Cardiac septum (tissue), 1 donor: Measurements from ENCODE around the gene MFN2. TPM values are rescaled to one million over a fixed set of nuclear protein-coding genes. Genes with fewer than 3 reads are reported as not detected.
"Not testable (repeated sequence)": the region's sequence is repeated elsewhere in the genome, so short reads cannot be mapped to it uniquely, and the experiment has no call there.

Source experiments
- DNase-seq: peaks from one replicate; pipeline ENCODE4 v3.0.0-alpha.2; 2020; ENCODE audit warnings: low spot score
- intact Hi-C: fragments of 100-400 bp; cut with DNase I; formaldehyde crosslinking; loops from one replicate; pipeline ENCODE4 v1.14.0; 2022
- total RNA-seq: library from RNA; stranded (reverse); fragmentation: NEBNext Ultra II Directional; extraction: Animal tissue kit (Norgen Biotek cat#: 25700); gene quantifications from one replicate; pipeline ENCODE4 v1.2.1, GENCODE V29; 2021
- donor health status: DM: no; HTN: no; CAD: no.

Gene MFN2
- total RNA-seq, 1 donor from 2014 or later, result 619 TPM

DNA sequence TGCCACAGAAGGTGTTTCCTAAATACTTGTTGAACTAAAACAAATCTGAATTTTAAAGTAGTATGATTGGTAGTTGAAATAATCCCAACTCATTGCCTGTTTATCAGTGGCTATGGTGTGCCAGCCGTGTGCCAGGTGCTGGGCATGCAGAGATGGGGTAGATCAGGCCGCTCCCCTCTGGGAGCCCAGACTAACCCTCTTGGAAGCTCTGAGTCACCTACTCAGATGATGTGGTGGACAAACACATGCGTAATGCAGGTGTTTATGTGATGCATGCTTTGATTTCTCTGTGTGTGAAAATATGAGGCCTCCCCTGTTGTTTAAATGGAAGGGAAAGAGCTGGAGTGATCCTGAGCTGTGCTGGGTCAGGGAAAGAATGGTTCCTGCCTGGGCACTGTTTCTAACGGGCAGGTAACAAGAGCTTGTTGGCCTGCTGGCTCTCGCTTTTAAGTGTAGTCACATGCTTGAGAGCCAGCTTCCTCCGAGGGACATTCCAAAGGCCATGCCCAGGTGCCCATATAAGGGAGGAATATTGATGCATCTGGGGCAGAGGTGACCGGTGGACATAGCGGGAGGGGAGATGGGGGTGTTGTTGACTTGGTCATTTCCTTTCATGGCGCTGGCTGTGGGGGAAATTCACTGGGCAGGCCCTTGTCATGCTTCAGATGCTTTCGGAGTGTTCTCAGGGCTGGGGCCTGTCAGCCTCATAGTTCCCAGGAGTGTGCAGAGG is 10.2 kb downstream of the MFN2 start:
- intact Hi-C loops, result loop anchor here (2.0 kb wide), 1 partner anchor 104 kb away; no protein-coding TSS in a partner anchor
- DNase-seq, result peak; percentile 85

DNA sequence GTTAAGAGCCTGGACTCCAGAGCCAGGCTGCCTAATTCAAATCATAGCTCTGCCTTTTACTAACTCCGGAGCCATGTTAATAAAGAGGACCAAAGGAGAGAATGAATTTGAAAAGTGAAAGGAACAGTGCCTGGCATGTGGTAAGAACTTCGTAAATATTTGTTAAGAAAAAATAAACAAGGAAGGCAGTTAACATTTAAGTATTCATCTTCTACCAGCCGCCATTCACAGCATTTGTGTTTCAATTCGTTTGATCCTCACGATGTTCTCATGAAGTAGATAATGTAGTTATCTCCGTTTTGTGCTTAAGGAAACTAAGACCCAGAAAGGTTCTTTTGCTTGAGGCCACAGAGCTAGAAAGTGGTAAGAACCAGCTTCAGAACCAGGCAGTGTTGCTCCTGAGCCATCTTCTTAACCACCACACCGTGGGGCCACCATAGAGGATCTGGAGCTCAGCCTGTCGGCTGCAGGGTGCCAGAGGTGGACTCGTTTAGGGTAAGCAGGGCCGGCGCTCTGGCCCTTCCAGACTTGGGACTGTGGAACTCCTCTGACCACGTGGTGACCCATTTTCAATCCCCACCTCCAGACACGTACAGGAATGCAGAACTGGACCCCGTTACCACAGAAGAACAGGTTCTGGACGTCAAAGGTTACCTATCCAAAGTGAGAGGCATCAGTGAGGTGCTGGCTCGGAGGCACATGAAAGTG is 11.9 kb downstream of the MFN2 start:
- DNase-seq, result no peak
- intact Hi-C loops, result loop anchor here (2.0 kb wide), 1 partner anchor 105 kb away; no protein-coding TSS in a partner anchor

DNA sequence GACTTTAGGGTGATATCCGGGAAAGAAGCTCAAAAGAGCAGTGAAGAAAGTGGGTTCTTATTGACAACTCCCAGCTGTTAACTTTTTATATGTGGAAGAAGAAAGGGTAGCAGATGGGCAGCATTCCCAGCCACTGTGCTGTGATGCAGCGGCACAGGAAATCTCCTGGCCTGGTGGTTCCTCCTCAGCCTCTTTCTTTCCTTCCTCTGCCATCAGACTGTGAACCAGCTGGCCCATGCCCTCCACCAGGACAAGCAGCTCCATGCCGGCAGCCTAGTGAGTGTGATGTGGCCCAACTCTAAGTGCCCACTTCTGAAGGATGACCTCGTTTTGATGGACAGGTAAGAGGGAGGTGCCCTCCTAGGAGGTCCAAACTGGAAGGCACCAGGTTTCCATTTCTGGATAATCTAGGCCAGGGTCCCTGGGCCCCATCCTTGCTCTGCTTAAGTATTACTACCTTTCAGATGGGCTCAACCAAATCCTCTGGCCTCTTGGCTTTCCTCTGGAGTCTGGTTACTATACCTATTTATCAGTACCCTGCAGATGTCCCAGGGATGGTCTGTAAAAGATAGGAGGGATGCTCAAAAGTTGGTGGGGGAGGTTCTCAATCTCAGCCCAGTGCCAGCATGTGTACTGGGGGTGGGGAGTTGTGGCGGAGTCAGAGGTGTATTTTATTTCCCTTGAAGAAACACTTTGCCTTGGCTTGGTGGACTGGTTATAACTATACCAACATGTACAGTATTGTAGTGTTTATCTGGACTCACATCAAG is 17.0 kb downstream of the MFN2 start:
- no peak for DNase-seq
- intact Hi-C loops, result no loop called here

DNA sequence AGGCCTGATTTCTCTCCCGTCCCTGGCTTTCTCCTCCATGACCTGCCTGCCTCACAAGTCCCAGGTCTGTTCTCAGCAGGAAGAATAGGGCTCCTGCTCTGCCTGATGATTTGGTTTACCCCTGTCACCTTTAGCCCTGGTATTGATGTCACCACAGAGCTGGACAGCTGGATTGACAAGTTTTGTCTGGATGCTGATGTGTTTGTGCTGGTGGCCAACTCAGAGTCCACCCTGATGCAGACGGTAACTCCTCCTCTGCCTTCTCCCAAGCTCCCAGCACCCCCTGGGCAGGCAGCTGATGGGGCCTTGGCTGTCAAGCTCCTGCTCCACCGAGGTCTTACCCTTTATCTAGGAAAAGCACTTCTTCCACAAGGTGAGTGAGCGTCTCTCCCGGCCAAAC is 18.4 kb downstream of the MFN2 start:
- DNase-seq, result no peak
- intact Hi-C loops, result no loop called here

DNA sequence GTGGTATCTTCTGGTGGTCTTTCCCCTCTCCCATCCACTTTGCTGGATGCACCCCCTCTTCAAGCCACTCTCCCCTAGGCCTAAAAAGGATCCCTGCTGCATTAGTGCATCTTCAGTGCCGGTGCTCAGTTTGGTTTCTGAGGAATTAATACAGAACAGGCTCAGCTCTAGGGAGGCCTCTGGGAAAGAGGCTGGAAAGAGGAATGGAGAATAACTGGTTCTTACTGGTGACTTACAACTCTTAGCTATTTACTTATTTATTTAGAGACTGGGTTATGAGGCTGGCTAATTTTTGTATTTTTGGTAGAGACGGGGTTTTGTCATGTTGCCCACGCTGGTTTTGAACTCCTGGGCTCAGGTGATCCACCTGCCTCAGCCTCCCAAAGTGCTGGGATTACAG is 19.0 kb downstream of the MFN2 start:
- no peak for DNase-seq
- intact Hi-C loops, result no loop called here

DNA sequence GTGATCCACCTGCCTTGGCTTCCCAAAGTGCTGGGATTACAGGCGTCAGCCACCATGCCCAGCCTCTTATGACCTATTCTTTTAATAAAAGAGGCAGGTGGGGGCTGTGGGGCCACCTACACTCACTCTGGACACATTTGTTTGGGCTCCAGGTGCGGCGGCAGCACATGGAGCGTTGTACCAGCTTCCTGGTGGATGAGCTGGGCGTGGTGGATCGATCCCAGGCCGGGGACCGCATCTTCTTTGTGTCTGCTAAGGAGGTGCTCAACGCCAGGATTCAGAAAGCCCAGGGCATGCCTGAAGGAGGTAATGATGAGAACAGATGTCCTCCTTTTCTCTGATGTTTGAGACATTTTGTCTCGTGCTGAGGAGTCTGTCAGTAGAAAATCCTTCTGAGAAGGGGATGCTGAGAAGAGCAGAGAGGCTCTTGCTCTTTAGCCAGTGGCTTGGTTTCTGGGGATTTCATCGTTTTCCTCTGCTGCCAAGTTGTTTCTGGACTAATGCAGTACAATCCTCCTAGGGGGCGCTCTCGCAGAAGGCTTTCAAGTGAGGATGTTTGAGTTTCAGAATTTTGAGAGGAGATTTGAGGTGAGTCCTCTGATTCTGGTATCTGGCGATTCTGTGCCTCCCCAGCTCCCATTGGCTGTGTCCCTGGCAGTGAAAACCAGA is 21.1 kb downstream of the MFN2 start:
- intact Hi-C loops, result no loop called here

DNA sequence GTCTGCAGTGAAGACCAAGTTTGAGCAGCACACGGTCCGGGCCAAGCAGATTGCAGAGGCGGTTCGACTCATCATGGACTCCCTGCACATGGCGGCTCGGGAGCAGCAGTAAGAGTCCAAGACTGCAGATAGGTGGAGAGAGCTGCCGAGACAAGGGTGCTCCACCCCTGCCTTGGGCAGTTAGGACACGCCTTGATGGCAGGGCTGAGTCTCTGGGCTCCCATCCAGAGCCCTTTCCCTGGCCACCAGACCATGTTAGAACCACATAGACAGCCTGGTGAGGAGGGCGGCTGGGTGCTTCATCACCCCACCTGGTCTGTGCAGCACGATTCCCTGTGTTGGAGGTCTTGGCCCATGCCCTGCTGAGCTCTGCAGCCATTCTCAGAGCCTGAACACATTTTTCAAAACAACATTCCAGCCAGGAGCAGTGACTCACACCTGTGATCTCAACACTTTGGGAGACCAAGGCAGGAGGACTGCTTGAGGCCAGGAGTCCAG is 21.8 kb downstream of the MFN2 start:
- intact Hi-C loops, result no loop called here
- no peak for DNase-seq

More for the DNA sequence above, 21.1 kb downstream of the MFN2 start:
- no peak for DNase-seq

DNA sequence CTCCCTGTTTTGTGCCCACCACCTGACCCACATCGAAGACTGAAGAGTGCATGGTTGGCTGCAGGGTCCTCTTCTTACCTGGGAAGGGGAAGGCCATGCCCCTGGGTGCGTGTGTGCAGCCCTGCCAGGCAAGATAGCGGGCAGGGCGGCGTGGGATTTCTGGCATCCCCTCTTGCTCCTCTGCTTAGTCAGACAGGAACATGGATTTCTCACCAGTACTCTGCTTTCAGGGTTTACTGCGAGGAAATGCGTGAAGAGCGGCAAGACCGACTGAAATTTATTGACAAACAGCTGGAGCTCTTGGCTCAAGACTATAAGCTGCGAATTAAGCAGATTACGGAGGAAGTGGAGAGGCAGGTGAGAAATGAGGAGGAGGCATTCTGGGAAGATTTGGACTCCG is 23.5 kb downstream of the MFN2 start:
- DNase-seq, result no peak
- intact Hi-C loops, result no loop called here

DNA sequence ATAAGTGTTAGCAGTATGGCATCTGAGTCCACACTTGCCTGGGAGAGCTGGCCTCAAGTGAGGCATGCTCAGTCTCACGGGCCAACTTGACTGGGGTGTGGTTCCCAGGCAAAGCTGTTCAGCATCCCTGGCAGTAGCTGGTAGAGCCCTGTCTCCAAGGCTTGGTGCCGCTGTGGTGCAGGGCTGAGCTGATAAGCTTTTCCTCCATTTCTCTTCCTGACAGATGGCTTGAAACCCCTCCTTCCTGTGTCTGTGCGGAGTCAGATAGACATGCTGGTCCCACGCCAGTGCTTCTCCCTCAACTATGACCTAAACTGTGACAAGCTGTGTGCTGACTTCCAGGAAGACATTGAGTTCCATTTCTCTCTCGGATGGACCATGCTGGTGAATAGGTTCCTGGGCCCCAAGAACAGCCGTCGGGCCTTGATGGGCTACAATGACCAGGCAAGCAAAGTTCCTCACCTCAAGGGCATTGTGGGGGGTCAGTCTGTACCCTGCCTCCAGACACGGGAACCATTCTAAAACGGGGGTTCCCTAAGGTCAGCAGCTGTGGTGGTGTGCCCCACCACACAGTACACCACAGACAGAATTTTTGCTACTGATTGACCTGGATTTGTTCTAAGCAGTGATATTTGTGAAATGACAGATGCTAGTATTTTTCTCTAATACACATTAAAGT is 25.4 kb downstream of the MFN2 start:
- DNase-seq, result no peak
- intact Hi-C loops, result no loop called here

DNA sequence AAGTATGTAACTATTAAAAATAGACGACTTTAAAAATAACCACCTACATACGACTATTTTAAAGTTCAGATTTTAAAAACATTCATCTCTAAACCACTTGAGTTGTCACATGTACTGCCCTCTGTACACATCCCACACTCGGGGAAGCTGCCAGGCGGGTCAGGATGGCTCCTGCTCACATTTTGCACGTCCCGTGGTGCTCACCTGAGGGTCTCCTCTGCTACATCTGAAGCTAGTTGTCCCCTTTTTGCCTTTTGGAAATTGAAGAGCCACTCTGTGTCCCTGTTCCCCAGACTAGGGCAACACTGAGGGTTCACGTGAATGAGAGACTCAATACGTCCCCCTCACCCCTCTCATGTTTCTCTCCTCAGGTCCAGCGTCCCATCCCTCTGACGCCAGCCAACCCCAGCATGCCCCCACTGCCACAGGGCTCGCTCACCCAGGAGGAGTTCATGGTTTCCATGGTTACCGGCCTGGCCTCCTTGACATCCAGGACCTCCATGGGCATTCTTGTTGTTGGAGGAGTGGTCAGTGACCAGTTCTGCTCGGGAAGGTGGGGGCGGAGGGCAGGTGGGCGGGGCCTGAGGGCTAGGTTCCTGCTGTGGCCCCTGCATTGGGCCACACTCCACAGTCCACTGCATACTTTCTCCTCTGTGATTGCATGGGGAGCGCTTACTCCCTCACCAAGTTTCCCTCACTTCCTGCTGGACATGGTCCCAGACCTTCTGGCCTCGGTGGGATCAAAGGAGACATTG is 26.1 kb downstream of the MFN2 start:
- intact Hi-C loops, result no loop called here

DNA sequence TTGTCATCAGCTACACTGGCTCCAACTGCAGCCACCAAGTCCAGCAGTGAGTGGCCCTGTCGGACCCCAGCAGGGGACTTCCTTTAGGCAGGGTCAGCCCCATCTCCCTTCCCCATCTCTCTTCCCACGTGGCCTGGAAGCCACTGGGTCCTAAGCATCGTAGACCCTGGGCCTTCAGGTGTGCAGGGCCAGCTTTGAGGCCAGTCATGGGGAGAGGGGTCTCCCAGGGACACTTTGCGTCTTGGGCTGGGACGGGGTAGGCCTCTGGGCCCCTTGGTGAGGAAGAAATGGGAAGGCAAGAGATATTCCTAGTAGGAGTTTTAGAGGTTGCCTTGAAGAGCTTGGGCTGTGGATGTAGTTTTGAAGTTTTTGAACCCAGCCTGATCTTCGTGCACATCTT is 27.0 kb downstream of the MFN2 start:
- DNase-seq, result no peak
- intact Hi-C loops, result no loop called here

More for the DNA sequence above, 26.1 kb downstream of the MFN2 start:
- no peak for DNase-seq

DNA sequence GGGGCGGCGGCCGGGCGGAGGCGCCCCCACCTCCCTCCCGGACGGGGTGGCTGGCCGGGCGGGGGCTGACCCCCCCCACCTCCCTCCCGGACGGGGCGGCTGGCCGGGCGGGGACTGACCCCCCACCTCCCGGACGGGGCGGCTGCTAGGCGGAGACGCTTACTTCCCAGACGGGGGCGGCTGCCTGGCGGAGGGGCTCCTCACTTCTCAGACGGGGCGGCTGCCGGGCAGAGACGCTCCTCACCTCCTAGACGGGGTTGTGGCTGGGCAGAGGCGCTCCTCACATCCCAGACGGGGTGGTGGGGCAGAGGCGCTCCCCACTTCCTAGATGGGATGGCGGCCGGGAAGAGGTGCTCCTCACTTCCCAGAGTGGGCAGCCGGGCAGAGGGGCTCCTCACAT is 28.1 kb downstream of the MFN2 start:
- DNase-seq, intact Hi-C loops: not testable (repeated sequence)

DNA sequence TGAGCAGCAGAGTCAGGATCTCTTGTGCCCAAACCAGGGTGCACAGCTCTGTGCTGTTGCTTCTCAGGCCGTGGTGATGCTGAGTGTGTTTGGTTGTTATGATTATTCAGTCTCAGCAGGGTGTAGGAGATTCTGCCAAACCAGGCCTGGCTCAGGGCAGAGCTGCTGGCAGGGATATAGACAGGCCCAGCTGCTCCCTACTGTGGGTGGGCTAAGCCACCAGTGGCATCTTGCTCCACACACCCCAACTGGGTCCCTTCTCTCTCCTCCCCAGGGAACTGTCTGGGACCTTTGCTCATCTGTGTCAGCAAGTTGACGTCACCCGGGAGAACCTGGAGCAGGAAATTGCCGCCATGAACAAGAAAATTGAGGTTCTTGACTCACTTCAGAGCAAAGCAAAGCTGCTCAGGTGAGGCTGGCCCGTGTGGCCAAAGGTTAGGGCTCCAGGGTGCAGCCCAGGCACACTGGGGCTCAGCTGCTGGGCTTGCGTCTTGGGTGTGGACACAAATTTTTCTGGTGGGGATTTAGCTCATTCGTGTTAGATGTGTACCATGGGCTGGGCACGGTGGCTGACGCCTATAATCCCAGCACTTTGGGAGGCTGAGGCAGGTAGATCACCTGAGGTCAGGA is 29.2 kb downstream of the MFN2 start:
- intact Hi-C loops, result no loop called here
- DNase-seq, result no peak

DNA sequence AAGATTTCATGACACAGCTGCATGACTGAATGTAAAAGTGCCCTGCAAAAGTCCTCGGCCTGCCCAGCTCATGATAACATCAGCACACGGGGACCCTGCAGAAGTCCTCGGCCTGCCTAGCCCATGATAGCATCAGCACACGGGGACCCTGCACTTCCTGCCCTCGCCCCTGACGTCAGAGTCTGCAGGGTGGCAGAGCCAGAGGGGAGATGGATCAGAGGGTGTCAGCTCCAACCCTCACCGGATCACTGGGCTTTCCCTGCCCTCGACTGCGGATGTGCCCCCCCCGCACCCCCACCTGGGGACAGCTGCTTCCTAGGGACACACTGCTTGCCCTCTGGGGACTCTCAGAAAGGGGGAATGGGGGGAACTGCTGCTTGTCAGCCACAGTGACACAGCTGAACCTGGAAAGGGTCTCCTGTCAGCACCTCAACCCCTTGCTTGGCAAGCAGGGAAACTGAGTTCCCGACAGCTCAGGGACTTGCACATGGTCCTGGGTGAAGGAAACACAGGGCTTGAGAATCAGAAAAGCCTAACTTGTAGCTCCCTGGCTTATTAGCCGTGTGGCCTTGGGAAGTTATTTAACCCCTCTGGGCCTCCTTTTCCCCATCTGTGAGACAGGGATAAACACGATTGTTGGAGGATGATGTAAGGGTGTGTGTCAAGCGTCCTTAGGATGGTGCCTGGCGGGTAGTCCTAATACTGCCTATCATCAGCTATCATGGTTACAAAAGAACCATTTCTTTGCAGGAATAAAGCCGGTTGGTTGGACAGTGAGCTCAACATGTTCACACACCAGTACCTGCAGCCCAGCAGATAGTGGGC is 30.7 kb downstream of the MFN2 start:
- DNase-seq, result no peak
- intact Hi-C loops, result no loop called here

DNA sequence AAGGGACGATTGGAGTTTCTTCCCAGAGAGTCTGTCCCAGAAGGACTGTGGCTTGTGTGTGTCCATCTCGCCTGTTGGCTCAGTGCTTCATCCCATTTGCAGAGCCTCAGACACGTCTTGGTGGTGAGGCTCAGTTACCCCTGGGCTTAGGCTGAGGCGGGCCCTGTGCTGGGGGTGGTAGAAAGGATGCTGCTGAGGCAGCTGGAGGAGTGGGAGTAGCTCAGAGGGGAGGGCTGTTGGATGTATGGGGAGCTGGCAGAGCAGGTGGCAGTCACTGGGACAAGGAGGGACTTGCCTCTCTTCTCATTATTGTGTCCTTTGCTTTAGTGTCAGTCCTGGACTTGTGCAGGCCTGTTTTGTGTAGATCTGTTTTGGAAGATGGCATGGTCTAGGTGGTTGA is 31.8 kb downstream of the MFN2 start:
- intact Hi-C loops, result no loop called here

DNA sequence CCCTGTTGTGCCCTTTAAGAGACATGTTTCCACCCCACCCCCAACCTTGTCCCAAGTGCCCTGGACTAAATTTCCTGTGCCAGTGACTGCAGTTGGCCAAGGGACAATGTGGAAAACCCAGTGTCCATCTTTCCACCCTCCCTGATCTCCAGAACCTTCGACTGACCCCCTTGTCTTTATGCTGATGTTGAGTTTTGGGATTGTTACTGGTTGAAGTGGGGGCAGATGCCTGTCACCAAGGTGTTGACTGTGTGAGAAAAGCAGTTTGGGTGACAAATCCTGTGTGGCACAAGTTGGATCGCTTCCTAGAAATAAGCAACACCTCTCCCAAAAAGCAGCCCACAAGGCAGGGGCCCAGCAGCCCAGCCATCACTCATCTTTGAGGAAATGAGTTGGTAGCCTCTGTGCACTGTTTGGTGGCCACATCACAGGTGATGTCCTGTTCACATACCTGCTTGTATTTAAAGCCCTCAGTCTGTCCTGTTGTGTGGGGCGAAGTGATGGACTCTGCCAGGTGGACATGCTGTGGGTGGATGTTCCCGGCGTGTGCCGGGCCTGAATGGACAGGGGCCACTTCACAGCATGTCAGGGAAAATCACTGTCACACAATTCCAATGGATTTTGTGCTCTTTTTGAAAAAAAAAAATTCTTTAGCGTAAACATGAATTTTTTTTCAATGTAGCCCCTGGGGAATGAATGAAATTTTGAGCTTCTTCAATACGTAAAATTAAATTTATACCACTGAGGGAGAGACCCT is 32.5 kb downstream of the MFN2 start:
- intact Hi-C loops, result no loop called here
- no peak for DNase-seq

More for the DNA sequence above, 31.8 kb downstream of the MFN2 start:
- DNase-seq, result no peak
